RWPE1 (cell line): ENCODE data around the gene ARHGAP40.

Source experiments
- CTCF ChIA-PET: fragments of 350-600 bp; sonication (Branson Sonifier 250); formaldehyde crosslinking; extraction: SDS; loops from one replicate; lab custom pipeline; 2021; lab: Yijun Ruan, JAX
- POLR2A ChIA-PET: fragments of 400-600 bp; formaldehyde crosslinking; extraction: SDS; loops from one replicate; lab custom pipeline; 2020; ENCODE audit warnings: antibody characterized with exemption; ENCODE audit not compliant: low non-redundant PET; lab: Yijun Ruan, JAX
- DNase-seq: peaks from one replicate; pipeline ENCODE4 v3.0.0; 2012; ENCODE audit warnings: low spot score
- H3K27ac ChIP-seq: fragments of 450-650 bp; 2 replicates; pipeline ENCODE4 v1.5.1; 2017
- TF ChIP-seq, protein P1 (sequence below): fragments of 450-650 bp; conservative IDR thresholded peaks from 2 replicates; pipeline ENCODE4 v1.5.1; 2017; ENCODE audit warnings: low read depth, mild to moderate bottlenecking

Gene ARHGAP40

DNA sequence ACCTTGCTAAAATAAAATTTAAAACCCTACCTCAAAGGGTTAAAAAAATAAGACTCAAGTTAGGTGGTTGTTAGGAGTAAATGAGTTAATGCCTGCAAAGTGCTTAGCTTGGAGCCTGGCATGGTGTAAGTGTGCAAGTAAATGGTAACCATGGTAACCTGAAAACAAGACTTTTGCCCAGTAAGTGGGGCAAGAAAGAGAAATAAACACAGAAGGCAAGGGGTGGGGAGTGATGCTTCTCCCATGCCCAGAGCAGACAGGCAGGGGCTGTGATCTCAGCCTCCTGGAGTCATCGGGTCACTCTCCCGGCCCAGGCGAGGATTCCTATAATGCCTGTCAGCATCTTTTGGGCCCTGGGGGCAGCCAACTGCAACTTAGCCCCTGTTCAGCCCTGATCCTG lies 63.5 kb downstream of the ARHGAP40 start:
- no peak for DNase-seq
- ChIA-PET CTCF (interaction anchor here (0.6 kb wide), 1 partner anchor 1718 kb away, joined by 5 read pairs; no protein-coding TSS in a partner anchor), POLR2A (interaction anchor here (0.7 kb wide), 1 partner anchor 8 kb away, joined by 5 read pairs; no protein-coding TSS in a partner anchor)
- TF ChIP-seq, protein P1, sequence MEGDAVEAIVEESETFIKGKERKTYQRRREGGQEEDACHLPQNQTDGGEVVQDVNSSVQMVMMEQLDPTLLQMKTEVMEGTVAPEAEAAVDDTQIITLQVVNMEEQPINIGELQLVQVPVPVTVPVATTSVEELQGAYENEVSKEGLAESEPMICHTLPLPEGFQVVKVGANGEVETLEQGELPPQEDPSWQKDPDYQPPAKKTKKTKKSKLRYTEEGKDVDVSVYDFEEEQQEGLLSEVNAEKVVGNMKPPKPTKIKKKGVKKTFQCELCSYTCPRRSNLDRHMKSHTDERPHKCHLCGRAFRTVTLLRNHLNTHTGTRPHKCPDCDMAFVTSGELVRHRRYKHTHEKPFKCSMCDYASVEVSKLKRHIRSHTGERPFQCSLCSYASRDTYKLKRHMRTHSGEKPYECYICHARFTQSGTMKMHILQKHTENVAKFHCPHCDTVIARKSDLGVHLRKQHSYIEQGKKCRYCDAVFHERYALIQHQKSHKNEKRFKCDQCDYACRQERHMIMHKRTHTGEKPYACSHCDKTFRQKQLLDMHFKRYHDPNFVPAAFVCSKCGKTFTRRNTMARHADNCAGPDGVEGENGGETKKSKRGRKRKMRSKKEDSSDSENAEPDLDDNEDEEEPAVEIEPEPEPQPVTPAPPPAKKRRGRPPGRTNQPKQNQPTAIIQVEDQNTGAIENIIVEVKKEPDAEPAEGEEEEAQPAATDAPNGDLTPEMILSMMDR: no peak
- H3K27ac ChIP-seq: no peak overlapping the region

DNA sequence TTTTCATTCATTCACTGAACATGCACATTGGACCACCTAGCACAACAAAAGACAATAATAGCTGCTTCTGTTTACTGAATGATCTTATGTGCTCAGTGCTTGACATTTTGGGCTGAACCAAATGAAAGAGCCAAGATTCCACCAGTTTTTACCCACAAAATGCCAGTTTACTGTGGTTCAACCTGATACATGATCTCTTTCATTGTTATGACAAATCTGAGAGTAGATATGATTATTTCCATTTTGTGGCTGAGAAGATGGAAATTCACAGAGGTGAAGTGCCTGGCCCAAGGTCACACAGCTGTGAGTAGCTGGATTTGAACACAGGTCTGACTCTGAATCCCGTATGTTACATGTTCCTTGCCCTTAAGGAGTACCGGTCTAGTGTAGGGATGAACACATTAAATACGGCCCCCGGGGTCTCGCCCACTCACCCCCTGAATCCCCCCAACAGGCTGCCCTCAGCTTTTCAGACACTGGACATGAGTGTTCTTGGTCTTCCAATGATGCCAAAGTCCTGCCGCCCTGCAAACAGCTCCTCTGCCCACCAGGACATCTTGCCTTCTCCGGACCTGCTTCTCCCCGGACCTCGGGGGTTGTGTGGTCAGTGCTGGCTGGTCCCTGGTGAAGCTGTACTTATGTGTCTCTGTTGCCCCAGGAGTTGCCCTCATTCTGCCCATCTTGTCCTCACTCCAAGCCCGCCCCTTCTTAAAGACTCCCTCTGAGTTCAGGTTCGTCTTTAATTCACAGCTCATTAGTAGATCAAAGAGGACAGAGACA lies 64.1 kb downstream of the ARHGAP40 start:
- CTCF ChIA-PET: interaction anchor here (0.6 to 1.4 kb wide), 3 partner anchors 16 to 65 kb away, joined by 4 to 8 read pairs (median 5); no protein-coding TSS in a partner anchor
- H3K27ac ChIP-seq: no peak overlapping the region
- DNase-seq: no peak
- TF ChIP-seq, protein P1: no peak
- POLR2A ChIA-PET: interaction anchor here (0.7 kb wide), 1 partner anchor 8 kb away, joined by 5 read pairs; no protein-coding TSS in a partner anchor

- no peak overlapping the region for H3K27ac ChIP-seq
- DNase-seq: no peak
- ChIA-PET CTCF (interaction anchor here (1.0 to 2.8 kb wide), 3 partner anchors 8 to 18 kb away, joined by 5 to 14 read pairs (median 5); no protein-coding TSS in a partner anchor), POLR2A (no interaction called here)
- TF ChIP-seq, protein P1: no peak
Measured at GRCh38 chr20:38667417-38667956, 65.9 kb downstream of the ARHGAP40 start.

DNA sequence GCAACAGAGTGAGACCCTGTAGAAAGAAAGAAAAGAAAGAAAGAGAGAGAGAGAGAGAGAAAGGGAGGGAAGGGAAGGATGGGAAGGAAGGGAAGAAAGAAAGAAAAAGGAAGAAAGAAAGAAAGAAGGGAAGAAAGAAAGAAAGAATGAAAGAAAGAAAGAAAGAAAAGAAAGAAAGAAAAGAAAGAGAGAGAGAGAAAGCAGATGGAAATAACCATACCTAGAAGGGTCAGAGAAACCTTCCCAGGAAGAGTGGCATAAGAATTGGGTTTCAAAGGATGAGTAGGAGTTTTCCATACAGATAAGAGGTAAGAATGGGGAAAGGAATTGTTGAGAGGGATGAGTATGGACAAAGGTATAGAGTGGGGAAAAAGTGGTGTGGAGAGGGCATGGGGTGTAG lies 68.1 kb downstream of the ARHGAP40 start:
- no peak overlapping the region for H3K27ac ChIP-seq
- ChIA-PET POLR2A (no interaction called here), CTCF (interaction anchor here (2.8 kb wide), 1 partner anchor 11 kb away, joined by 14 read pairs; no protein-coding TSS in a partner anchor)
- no peak for DNase-seq
- TF ChIP-seq, protein P1: no peak

GRCh38 chr20:38670786-38671185 lies 69.2 kb downstream of the ARHGAP40 start:
- CTCF ChIA-PET: interaction anchor here (0.6 to 1.4 kb wide), 3 partner anchors 11 to 12 kb away, joined by 4 read pairs; no protein-coding TSS in a partner anchor
- TF ChIP-seq, protein P1: no peak
- POLR2A ChIA-PET: no interaction called here
- no peak for DNase-seq
- H3K27ac ChIP-seq: no peak overlapping the region

DNA sequence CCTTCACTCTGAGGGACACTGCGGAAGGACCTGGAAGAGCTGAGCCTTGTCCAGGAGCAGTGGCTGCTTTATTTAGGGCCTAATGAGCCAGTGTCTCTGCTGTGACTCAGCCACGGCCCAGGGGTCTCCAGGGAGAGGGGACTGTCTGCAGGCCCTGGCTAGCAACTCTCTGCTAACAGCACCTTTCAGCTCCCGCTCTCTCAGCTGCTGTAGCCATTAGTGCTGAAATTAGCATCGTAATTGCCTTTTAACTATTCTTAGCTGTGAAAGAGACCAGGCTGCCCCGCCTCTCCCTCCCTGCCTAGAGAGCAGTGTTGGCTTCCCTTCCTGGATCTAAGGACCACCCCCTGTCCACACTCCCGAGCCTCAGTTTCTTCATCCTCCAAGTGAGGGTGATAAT lies 69.6 kb downstream of the ARHGAP40 start:
- CTCF ChIA-PET: interaction anchor here (0.6 to 1.4 kb wide), 3 partner anchors 11 to 887 kb away, joined by 3 to 4 read pairs (median 4); no protein-coding TSS in a partner anchor
- TF ChIP-seq, protein P1: no peak
- no peak overlapping the region for H3K27ac ChIP-seq
- POLR2A ChIA-PET: interaction anchor here (0.6 kb wide), 1 partner anchor 11 kb away, joined by 3 read pairs; no protein-coding TSS in a partner anchor
- DNase-seq: no peak
